Activated B cell treated with CpG ODN at 0.5 μM for 24 hours (primary cell): Measurements from ENCODE around the gene RABGAP1L. TPM values are rescaled to one million over a fixed set of nuclear protein-coding genes. Genes with fewer than 3 reads are reported as not detected.

Experiments
- ATAC-seq: fragments of 200-7000 bp; cut with Tn5 transposase; one replicate; pipeline ENCODE4 v1.10.0; 2021; ENCODE audit warnings: low read depth, mild to moderate bottlenecking, moderate library complexity
- CTCF ChIA-PET: fragments of 350-600 bp; sonication (Branson Sonifier 250); formaldehyde crosslinking; loops from one replicate; lab custom pipeline; 2021; ENCODE audit warnings: antibody characterized with exemption; lab: Charles Lee
- POLR2A ChIA-PET: fragments of 350-600 bp; sonication (Branson Sonifier 250); formaldehyde crosslinking; loops from one replicate; lab custom pipeline; 2021; ENCODE audit warnings: antibody characterized with exemption; lab: Charles Lee
- DNase-seq: peaks from one replicate; pipeline ENCODE4 v3.0.0; 2022
- H3K27ac Mint-ChIP-seq: one replicate; pipeline ENCODE4 v1.8.0; 2020; ENCODE audit warnings: mixed read lengths
- H3K27me3 Mint-ChIP-seq: one replicate; pipeline ENCODE4 v1.8.0; 2021; ENCODE audit warnings: mixed read lengths
- H3K36me3 Mint-ChIP-seq: one replicate; pipeline ENCODE4 v1.8.0; 2021; ENCODE audit warnings: low read depth, mixed read lengths
- H3K4me1 Mint-ChIP-seq: one replicate; pipeline ENCODE4 v1.8.0; 2021; ENCODE audit warnings: mixed read lengths
- H3K4me3 Mint-ChIP-seq: one replicate; pipeline ENCODE4 v1.8.0; 2020; ENCODE audit warnings: mild to moderate bottlenecking, mixed read lengths
- H3K9me3 Mint-ChIP-seq: one replicate; pipeline ENCODE4 v1.8.0; 2020; ENCODE audit warnings: mixed read lengths
- intact Hi-C: fragments of 100-400 bp; cut with micrococcal nuclease; formaldehyde crosslinking; loops from one replicate; pipeline ENCODE4 v1.15.1; 2024
- total RNA-seq: library from RNA; stranded (reverse); gene quantifications from 2 replicates; pipeline ENCODE4 v1.2.3, GENCODE V29; 2022
- TF ChIP-seq, protein P1 (sequence below): fragments of 200-600 bp; IDR thresholded peaks from one replicate; pipeline ENCODE4 v1.8.0; 2022; ENCODE audit warnings: antibody characterized with exemption, mild to moderate bottlenecking

RABGAP1L gene
- total RNA-seq, 1 donor from 2014 or later: 126 TPM

DNA sequence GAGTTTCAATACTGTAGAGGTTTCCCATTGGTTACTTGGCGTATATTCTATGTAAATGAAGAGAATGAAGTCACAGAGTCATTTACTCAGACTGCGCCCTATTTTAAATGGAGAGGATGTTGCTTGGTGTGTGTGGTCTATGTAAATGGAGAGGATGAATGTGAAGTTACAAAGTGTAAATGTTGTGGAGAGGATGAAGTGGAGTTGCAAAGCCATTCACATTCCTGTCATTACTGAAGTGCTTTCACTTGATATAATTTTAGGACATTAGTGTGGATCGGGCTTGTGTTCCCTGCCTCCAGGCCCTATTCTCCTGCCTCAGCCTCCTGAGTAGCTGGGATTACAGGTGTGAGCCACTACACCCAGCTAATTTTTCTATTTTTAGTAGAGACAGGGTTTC, 741.0 kb downstream of the RABGAP1L start:
- no peaks in the 10 kb centered on the region for H3K4me1 Mint-ChIP-seq
- peaks cover 61% of the 10 kb centered on the region for H3K36me3 Mint-ChIP-seq
- no peak for DNase-seq
- no peaks in the 10 kb centered on the region for H3K27me3 Mint-ChIP-seq
- no peak overlapping the region for H3K4me3 Mint-ChIP-seq
- H3K27ac Mint-ChIP-seq: no peak overlapping the region
- CTCF ChIA-PET: no interaction called here
- POLR2A ChIA-PET: no interaction called here
- TF ChIP-seq, protein P1, sequence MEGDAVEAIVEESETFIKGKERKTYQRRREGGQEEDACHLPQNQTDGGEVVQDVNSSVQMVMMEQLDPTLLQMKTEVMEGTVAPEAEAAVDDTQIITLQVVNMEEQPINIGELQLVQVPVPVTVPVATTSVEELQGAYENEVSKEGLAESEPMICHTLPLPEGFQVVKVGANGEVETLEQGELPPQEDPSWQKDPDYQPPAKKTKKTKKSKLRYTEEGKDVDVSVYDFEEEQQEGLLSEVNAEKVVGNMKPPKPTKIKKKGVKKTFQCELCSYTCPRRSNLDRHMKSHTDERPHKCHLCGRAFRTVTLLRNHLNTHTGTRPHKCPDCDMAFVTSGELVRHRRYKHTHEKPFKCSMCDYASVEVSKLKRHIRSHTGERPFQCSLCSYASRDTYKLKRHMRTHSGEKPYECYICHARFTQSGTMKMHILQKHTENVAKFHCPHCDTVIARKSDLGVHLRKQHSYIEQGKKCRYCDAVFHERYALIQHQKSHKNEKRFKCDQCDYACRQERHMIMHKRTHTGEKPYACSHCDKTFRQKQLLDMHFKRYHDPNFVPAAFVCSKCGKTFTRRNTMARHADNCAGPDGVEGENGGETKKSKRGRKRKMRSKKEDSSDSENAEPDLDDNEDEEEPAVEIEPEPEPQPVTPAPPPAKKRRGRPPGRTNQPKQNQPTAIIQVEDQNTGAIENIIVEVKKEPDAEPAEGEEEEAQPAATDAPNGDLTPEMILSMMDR: no peak
- no peak for ATAC-seq
- intact Hi-C loops: no loop called here
- H3K9me3 Mint-ChIP-seq: peaks cover 12% of the 10 kb centered on the region

DNA sequence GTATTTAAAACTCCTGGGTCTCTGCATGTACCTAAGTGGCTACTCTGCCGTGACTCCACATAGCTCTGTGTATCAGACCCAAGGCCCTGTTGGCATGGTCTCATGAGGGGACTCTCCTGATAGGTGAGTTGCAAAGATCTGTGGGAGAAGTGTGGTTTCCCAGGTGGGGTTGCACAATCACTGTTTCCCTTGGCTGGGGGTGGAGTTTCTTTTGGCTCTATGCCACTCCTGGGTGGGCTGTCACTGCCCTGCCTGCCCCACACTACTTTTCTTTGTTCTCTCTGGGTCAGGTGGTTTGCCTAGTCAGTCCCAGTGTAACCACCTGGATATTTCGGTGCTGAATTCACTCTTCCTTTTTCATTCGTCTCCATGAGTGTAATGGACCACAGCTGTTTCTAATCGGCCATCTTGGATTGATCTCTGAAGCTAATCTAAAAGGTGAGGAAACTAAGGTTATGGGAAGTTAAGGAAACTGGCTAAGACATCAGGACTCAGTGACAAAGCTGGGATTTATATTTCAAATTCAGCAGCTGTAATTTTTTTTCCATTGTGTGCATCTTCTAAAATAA, 743.3 kb downstream of the RABGAP1L start:
- H3K4me3 Mint-ChIP-seq: no peak overlapping the region
- ATAC-seq (no peak), DNase-seq (no peak)
- intact Hi-C loops: no loop called here
- no peak overlapping the region for H3K27ac Mint-ChIP-seq
- CTCF ChIA-PET: no interaction called here
- no peaks in the 10 kb centered on the region for H3K27me3 Mint-ChIP-seq
- H3K9me3 Mint-ChIP-seq: peaks cover 15% of the 10 kb centered on the region
- no peaks in the 10 kb centered on the region for H3K4me1 Mint-ChIP-seq
- TF ChIP-seq, protein P1: no peak
- POLR2A ChIA-PET: interaction anchor here (0.6 kb wide), 1 partner anchor 23 kb away, joined by 5 read pairs; no protein-coding TSS in a partner anchor
- peaks cover 59% of the 10 kb centered on the region for H3K36me3 Mint-ChIP-seq

DNA sequence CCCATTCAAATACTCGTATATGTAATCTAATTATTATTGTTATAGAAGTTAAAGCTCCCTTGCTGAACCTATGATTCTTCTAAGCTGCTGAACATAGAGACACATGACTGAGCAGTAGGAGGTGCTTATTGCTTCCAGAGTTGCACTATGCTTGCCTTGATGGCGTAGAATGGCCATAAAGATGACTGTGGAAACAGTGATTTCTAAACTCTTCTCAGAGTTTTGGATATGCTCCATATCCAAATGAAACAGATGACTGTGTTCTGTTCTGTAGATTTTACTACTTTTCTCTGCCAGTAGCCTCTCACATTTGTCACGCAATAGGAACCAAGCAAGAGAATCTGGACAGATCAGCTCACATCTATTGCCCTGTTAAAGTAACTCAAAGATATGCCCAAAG, 752.3 kb downstream of the RABGAP1L start:
- peaks cover 2% of the 10 kb centered on the region for H3K9me3 Mint-ChIP-seq
- no peaks in the 10 kb centered on the region for H3K27me3 Mint-ChIP-seq
- peaks cover 12% of the 10 kb centered on the region for H3K4me1 Mint-ChIP-seq
- H3K4me3 Mint-ChIP-seq: no peak overlapping the region
- intact Hi-C loops: no loop called here
- H3K36me3 Mint-ChIP-seq: peaks cover 16% of the 10 kb centered on the region
- TF ChIP-seq, protein P1: no peak
- H3K27ac Mint-ChIP-seq: no peak overlapping the region
- CTCF ChIA-PET: no interaction called here
- POLR2A ChIA-PET: no interaction called here
- DNase-seq: no peak
- no peak for ATAC-seq

DNA sequence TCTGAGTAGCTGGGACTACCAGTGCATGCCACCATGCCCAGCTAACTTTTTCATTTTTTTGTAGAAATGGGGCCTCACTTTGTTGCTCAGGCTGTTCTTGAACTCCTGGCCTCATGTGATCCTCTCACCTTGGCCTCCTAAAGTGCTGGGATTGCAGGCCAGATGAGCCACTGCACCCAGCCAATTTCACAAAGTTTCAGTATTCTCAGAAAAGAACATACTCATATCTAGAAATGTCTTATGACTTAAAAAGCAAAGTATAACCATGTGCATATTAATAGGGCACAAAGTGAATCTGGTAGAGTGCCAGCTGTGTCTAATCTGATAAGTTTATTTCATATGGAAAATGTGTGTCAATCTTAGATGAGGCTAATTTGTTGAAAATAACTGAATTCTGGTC, 752.9 kb downstream of the RABGAP1L start:
- peaks cover 11% of the 10 kb centered on the region for H3K36me3 Mint-ChIP-seq
- ATAC-seq: no peak
- DNase-seq: no peak
- ChIA-PET CTCF (interaction anchor here (0.5 kb wide), 1 partner anchor 165 kb away, joined by 3 read pairs; no protein-coding TSS in a partner anchor), POLR2A (no interaction called here)
- peaks cover 17% of the 10 kb centered on the region for H3K4me1 Mint-ChIP-seq
- intact Hi-C loops: no loop called here
- H3K27ac Mint-ChIP-seq: no peak overlapping the region
- no peaks in the 10 kb centered on the region for H3K9me3 Mint-ChIP-seq
- no peak overlapping the region for H3K4me3 Mint-ChIP-seq
- TF ChIP-seq, protein P1: no peak
- no peaks in the 10 kb centered on the region for H3K27me3 Mint-ChIP-seq

DNA sequence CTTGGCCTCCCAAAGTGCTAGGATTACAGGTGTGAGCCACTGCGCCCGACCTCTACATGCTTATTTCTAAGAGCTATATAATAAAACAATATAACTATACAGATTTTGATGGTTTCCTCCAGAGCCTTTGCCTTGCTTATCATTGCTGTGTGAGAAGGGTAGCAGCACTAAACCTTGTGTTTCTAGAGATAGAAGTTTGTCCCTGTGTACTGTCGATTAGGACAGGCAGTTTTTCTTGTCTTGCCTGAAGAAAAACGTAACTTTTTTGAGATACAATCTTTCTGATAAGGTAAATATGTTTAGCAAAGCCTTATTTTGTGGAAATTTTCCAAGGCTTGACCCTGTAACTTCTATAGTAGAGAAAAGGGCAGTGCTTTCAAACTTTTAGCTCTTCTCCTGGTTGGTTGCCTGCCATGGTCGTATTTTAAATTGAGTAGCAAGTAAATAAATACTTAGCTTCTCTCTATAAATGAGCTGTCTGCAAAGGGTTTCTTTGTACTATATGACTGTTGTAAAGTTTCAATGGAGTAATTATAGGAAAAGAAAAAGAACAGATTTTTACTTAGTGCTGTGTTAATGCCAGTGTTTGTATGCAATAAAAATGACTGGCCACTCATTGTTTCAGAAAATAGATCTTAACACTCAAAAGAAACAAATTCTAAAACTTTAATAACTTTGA, 754.0 kb downstream of the RABGAP1L start:
- CTCF ChIA-PET: no interaction called here
- no peaks in the 10 kb centered on the region for H3K9me3 Mint-ChIP-seq
- H3K4me3 Mint-ChIP-seq: no peak overlapping the region
- ATAC-seq (no peak), DNase-seq (no peak)
- intact Hi-C loops: no loop called here
- TF ChIP-seq, protein P1: no peak
- POLR2A ChIA-PET: interaction anchor here (0.6 kb wide), 1 partner anchor 43 kb away, joined by 3 read pairs; no protein-coding TSS in a partner anchor
- H3K36me3 Mint-ChIP-seq: peaks cover 6% of the 10 kb centered on the region
- H3K27ac Mint-ChIP-seq: no peak overlapping the region
- no peaks in the 10 kb centered on the region for H3K27me3 Mint-ChIP-seq
- peaks cover 17% of the 10 kb centered on the region for H3K4me1 Mint-ChIP-seq
